Astrocyte (in vitro differentiated cells and primary cell): ENCODE measurements around the gene ADAM8. TPM values are rescaled to one million over a fixed set of nuclear protein-coding genes. Genes with fewer than 3 reads are reported as not detected.

Source experiments
- DNase-seq: peaks from one replicate; pipeline ENCODE4 v3.0.0-alpha.2; 2010; ENCODE audit warnings: low read depth
- FAIRE-seq: peaks from 2 replicates; lab custom pipeline; 2011; peaks lifted over from hg19 to GRCh38; lab: Jason Lieb, UNC
- H2AFZ ChIP-seq: 2 replicates; pipeline ENCODE4 v1.6.0; 2012; ENCODE audit warnings: low read depth, low read length, inconsistent platforms
- H3K27ac ChIP-seq: 2 replicates; pipeline ENCODE4 v1.5.1; 2011; ENCODE audit warnings: low read depth, low read length, inconsistent platforms
- H3K27me3 ChIP-seq: 2 replicates; pipeline ENCODE4 v1.6.0; 2011; ENCODE audit warnings: low read length, inconsistent platforms; ENCODE audit not compliant: insufficient read depth
- H3K36me3 ChIP-seq: 2 replicates; pipeline ENCODE4 v1.5.1; 2011; ENCODE audit warnings: low read length, inconsistent platforms; ENCODE audit not compliant: insufficient read depth
- H3K4me1 ChIP-seq: 2 replicates; pipeline ENCODE4 v1.5.1; 2011; ENCODE audit warnings: low read length, inconsistent platforms; ENCODE audit not compliant: insufficient read depth
- H3K4me2 ChIP-seq: 2 replicates; pipeline ENCODE4 v1.6.0; 2012; ENCODE audit warnings: low read length, inconsistent platforms
- H3K4me3 ChIP-seq: 2 replicates; pipeline ENCODE4 v1.5.1; 2011; ENCODE audit warnings: low read depth, mild to moderate bottlenecking, low read length, inconsistent platforms; ENCODE audit not compliant: insufficient read depth
- H3K79me2 ChIP-seq: 2 replicates; pipeline ENCODE4 v1.6.0; 2012; ENCODE audit warnings: mild to moderate bottlenecking, low read length, inconsistent platforms; ENCODE audit not compliant: insufficient read depth
- H3K9ac ChIP-seq: 2 replicates; pipeline ENCODE4 v1.6.0; 2012; ENCODE audit warnings: mild to moderate bottlenecking, low read length, inconsistent platforms
- H3K9me3 ChIP-seq: 2 replicates; pipeline ENCODE4 v1.5.1; 2012; ENCODE audit warnings: low read depth, mild to moderate bottlenecking, low read length, inconsistent platforms; ENCODE audit not compliant: insufficient read depth
- H4K20me1 ChIP-seq: 2 replicates; pipeline ENCODE4 v1.6.0; 2012; ENCODE audit warnings: low read length, inconsistent platforms; ENCODE audit not compliant: insufficient read depth
- H3K27ac Mint-ChIP-seq: one replicate; pipeline ENCODE4 v1.8.0; 2021; ENCODE audit warnings: mild to moderate bottlenecking, mixed read lengths; ENCODE audit not compliant: unreplicated experiment
- H3K27me3 Mint-ChIP-seq: one replicate; pipeline ENCODE4 v1.8.0; 2021; ENCODE audit warnings: low read depth, mixed read lengths; ENCODE audit not compliant: unreplicated experiment
- H3K36me3 Mint-ChIP-seq: one replicate; pipeline ENCODE4 v1.8.0; 2021; ENCODE audit warnings: low read depth, mixed read lengths; ENCODE audit not compliant: unreplicated experiment
- H3K4me1 Mint-ChIP-seq: one replicate; pipeline ENCODE4 v1.8.0; 2021; ENCODE audit warnings: low read depth, mixed read lengths; ENCODE audit not compliant: unreplicated experiment
- H3K4me3 Mint-ChIP-seq: one replicate; pipeline ENCODE4 v1.8.0; 2021; ENCODE audit warnings: mild to moderate bottlenecking, moderate library complexity, mixed read lengths; ENCODE audit not compliant: unreplicated experiment
- H3K9me3 Mint-ChIP-seq: one replicate; pipeline ENCODE4 v1.8.0; 2021; ENCODE audit warnings: mild to moderate bottlenecking, mixed read lengths; ENCODE audit not compliant: unreplicated experiment
- EZH2 ChIP-seq: IDR thresholded peaks from 2 replicates; pipeline ENCODE4 v1.6.1; 2012; ENCODE audit warnings: mild to moderate bottlenecking, low read length, inconsistent platforms; ENCODE audit not compliant: insufficient read depth
- total RNA-seq: library from RNA; stranded (reverse); gene quantifications from 2 replicates; pipeline ENCODE4 v1.2.1, GENCODE V29; 2021
- TF ChIP-seq, protein P1 (sequence below): IDR thresholded peaks from 2 replicates; pipeline ENCODE4 v1.5.1; 2011; ENCODE audit warnings: low read depth, mild to moderate bottlenecking, inconsistent platforms, low read length, moderate library complexity; ENCODE audit not compliant: insufficient read depth

The ADAM8 gene
- total RNA-seq, 1 donor from 2014 or later: 4.6 TPM

DNA sequence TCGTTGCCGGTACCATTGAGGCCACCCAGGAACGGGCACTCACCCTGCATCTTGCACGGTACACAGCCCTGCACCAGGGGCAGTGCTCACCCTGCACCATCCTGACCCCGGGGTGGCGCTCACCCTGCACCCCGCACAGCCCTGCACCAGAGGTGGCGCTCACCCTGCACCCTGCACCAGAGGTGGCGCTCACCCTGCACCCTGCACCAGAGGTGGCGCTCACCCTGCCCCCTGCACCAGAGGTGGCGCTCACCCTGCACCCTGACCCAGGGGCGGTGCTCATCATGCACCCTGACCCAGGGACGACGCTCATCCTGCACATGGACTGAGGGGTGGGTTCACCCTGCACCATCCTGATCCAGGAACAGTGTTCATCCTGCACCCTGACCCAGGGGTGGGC lies 25.6 kb upstream of the ADAM8 start:
- Mint-ChIP-seq H3K9me3 (no peaks in the 10 kb centered on the region), H3K27me3 (no peaks in the 10 kb centered on the region), H3K4me3 (no peak overlapping the region), H3K36me3 (peaks cover 11% of the 10 kb centered on the region), H3K27ac (no peak overlapping the region), H3K4me1 (peaks cover 11% of the 10 kb centered on the region)
- Histone ChIP-seq H3K9ac (no peak overlapping the region), H3K4me1 (peaks cover 4% of the 10 kb centered on the region), H2AFZ (no peak overlapping the region), H3K36me3 (peaks cover 19% of the 10 kb centered on the region), H3K27me3 (no peaks in the 10 kb centered on the region), H3K79me2 (peaks cover 52% of the 10 kb centered on the region), H4K20me1 (peaks cover 59% of the 10 kb centered on the region), H3K27ac (no peak overlapping the region), H3K4me2 (no peak overlapping the region), H3K9me3 (no peaks in the 10 kb centered on the region), H3K4me3 (no peak overlapping the region)
- TF ChIP-seq, protein P1, sequence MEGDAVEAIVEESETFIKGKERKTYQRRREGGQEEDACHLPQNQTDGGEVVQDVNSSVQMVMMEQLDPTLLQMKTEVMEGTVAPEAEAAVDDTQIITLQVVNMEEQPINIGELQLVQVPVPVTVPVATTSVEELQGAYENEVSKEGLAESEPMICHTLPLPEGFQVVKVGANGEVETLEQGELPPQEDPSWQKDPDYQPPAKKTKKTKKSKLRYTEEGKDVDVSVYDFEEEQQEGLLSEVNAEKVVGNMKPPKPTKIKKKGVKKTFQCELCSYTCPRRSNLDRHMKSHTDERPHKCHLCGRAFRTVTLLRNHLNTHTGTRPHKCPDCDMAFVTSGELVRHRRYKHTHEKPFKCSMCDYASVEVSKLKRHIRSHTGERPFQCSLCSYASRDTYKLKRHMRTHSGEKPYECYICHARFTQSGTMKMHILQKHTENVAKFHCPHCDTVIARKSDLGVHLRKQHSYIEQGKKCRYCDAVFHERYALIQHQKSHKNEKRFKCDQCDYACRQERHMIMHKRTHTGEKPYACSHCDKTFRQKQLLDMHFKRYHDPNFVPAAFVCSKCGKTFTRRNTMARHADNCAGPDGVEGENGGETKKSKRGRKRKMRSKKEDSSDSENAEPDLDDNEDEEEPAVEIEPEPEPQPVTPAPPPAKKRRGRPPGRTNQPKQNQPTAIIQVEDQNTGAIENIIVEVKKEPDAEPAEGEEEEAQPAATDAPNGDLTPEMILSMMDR: no peak
- TF ChIP-seq EZH2: no peak
- FAIRE-seq: no peak
- no peak for DNase-seq

DNA sequence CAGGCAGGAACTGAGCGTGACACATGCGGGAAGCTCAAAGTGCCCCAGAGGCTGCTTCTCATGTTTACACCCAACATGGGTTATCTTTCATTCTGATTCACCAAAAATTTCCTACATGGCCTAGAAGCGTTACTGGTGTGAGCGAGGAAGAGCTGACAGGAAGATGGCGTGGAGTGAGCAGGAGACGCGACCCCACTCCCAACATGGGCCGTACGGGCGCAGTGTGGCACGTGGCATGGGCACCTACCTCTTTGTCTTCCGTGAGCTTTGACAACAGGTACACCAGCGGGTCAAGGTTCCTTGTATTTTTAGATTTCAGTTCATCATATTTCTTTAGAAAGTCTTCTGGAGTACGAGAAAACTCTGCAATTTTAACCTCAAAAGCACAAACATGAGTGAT lies 23.1 kb upstream of the ADAM8 start:
- FAIRE-seq (no peak), DNase-seq (no peak)
- Histone ChIP-seq H4K20me1 (peaks cover 36% of the 10 kb centered on the region), H3K9me3 (no peaks in the 10 kb centered on the region), H3K4me3 (no peak overlapping the region), H3K27me3 (no peaks in the 10 kb centered on the region), H3K9ac (no peak overlapping the region), H3K79me2 (peaks cover 28% of the 10 kb centered on the region), H3K27ac (no peak overlapping the region), H2AFZ (no peak overlapping the region), H3K4me2 (no peak overlapping the region), H3K4me1 (no peaks in the 10 kb centered on the region), H3K36me3 (peaks cover 21% of the 10 kb centered on the region)
- no peaks in the 10 kb centered on the region for H3K9me3 Mint-ChIP-seq
- peaks cover 7% of the 10 kb centered on the region for H3K4me1 Mint-ChIP-seq
- TF ChIP-seq, protein P1: no peak
- no peak for TF ChIP-seq EZH2
- H3K27me3 Mint-ChIP-seq: no peaks in the 10 kb centered on the region
- H3K36me3 Mint-ChIP-seq: peaks cover 11% of the 10 kb centered on the region
- H3K27ac Mint-ChIP-seq: no peak overlapping the region
- H3K4me3 Mint-ChIP-seq: no peak overlapping the region

DNA sequence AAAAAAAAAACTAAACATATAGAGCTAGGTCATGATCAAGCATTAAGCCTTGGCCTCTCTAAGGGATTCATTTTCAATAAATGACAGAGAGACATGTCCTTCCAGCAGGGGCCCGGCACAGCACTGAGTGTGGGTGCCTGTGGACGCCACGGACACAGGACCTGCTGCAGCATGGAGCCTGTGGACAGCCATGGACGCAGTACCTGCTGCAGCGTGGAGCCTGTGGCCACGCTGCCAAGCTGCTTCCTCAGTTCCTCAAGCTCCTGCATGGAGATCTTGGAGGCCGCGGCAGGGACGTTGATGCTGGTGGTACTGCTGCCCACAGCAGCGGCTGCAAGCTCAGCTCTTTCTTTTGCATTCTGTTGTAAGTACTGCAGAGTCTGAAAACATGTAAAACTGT lies 22.6 kb upstream of the ADAM8 start:
- no peak overlapping the region for H2AFZ ChIP-seq
- H3K27me3 Mint-ChIP-seq: no peaks in the 10 kb centered on the region
- peaks cover 23% of the 10 kb centered on the region for H3K79me2 ChIP-seq
- no peaks in the 10 kb centered on the region for H3K27me3 ChIP-seq
- no peaks in the 10 kb centered on the region for H3K9me3 Mint-ChIP-seq
- no peak for TF ChIP-seq EZH2
- TF ChIP-seq, protein P1: no peak
- H3K9ac ChIP-seq: no peak overlapping the region
- no peak overlapping the region for H3K4me3 Mint-ChIP-seq
- H3K4me1 ChIP-seq: no peaks in the 10 kb centered on the region
- no peak overlapping the region for H3K27ac Mint-ChIP-seq
- no peak overlapping the region for H3K4me3 ChIP-seq
- H3K27ac ChIP-seq: no peak overlapping the region
- FAIRE-seq (no peak), DNase-seq (no peak)
- H3K4me1 Mint-ChIP-seq: peaks cover 4% of the 10 kb centered on the region
- peaks cover 21% of the 10 kb centered on the region for H3K36me3 ChIP-seq
- peaks cover 11% of the 10 kb centered on the region for H3K36me3 Mint-ChIP-seq
- peaks cover 34% of the 10 kb centered on the region for H4K20me1 ChIP-seq
- no peaks in the 10 kb centered on the region for H3K9me3 ChIP-seq
- no peak overlapping the region for H3K4me2 ChIP-seq
